ENCODE measurements around the gene OLFM1. TPM values are rescaled to one million over a fixed set of nuclear protein-coding genes. Genes with fewer than 3 reads are reported as not detected.

Gene OLFM1
- total RNA-seq, 2 donors from 2014 or later: 11.0 to 23.2 TPM

DNA sequence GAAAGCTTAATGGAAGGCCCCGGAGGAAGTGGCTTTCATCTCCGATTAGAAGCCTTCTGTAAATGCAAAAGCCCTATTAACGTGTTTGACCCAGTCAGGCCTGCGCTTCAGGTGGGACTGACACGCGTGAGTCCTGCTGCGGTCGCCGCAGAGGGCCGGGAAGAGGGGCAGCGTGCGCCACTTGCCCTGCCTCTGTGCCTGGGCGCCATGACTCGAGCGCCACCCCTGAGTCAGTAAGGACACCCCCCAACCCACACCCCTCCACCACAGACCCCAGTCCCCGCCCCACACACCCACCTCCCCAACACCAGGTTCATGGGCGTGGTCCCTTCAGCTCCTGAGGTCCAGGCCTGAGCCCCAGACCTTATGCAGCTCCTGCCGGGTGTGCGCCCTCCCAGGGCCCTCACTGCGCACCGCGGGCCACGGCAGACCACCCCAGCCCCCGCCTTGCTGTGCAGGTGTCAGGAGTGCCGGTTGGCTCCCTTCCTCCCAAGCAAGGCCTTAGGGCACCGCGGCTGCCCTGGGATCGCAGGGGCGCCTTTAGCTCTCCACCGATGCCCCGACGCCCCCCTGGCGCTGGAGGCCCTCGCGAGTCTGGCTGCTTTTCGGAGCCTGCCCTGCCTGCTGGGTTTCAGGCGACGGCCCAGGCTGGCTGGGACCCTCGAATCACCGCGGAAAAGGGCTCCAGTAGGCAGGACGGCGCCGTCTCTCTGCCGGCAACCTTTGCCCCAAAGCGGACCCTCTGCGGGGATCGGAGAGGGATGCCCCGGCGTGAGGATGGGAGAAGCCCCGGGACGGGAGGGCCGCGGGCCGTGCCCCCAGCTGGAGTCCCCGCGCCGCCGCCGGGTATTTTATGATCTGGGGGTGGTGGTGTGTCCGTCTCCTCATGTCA is 625 bp upstream of the OLFM1 start:
- TF ChIP-seq, protein P1, sequence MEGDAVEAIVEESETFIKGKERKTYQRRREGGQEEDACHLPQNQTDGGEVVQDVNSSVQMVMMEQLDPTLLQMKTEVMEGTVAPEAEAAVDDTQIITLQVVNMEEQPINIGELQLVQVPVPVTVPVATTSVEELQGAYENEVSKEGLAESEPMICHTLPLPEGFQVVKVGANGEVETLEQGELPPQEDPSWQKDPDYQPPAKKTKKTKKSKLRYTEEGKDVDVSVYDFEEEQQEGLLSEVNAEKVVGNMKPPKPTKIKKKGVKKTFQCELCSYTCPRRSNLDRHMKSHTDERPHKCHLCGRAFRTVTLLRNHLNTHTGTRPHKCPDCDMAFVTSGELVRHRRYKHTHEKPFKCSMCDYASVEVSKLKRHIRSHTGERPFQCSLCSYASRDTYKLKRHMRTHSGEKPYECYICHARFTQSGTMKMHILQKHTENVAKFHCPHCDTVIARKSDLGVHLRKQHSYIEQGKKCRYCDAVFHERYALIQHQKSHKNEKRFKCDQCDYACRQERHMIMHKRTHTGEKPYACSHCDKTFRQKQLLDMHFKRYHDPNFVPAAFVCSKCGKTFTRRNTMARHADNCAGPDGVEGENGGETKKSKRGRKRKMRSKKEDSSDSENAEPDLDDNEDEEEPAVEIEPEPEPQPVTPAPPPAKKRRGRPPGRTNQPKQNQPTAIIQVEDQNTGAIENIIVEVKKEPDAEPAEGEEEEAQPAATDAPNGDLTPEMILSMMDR (conservative IDR thresholded peaks at IDR 0.05): no peak
- Histone ChIP-seq H3K36me3 (ENCODE audit: control insufficient read depth, insufficient read depth, low read length) (no peaks in the 10 kb centered on the region), H3K4me3 (ENCODE audit: low read length) (no peak overlapping the region), H3K27ac (ENCODE audit: low read depth, low read length) (no peak overlapping the region), H3K4me1 (ENCODE audit: control insufficient read depth, insufficient read depth, low read length) (peaks cover 3% of the 10 kb centered on the region), H3K9me3 (ENCODE audit: control insufficient read depth, low read length) (no peaks in the 10 kb centered on the region), H3K27me3 (ENCODE audit: control insufficient read depth, insufficient read depth, low read length, poor library complexity, severe bottlenecking) (peaks cover 37% of the 10 kb centered on the region), H3K9ac (ENCODE audit: extremely low read depth, low read length, poor library complexity, severe bottlenecking) (no peak overlapping the region)
- peaks cover 53% of the 10 kb centered on the region for H3K27me3 Mint-ChIP-seq (ENCODE audit: insufficient read depth)
- peak overlapping the region; percentile 50 for H3K4me3 Mint-ChIP-seq
- WGBS, 2 experiments (ENCODE audit: insufficient coverage in 1 of 2, insufficient read length in 1 of 2): 32 to 36% methylated on average over 24 to 61 of the region's 61 CpGs
- peaks cover 10% of the 10 kb centered on the region for H3K4me1 Mint-ChIP-seq
- peaks cover 7% of the 10 kb centered on the region for H3K36me3 Mint-ChIP-seq (ENCODE audit: low read depth)
- no peaks in the 10 kb centered on the region for H3K9me3 Mint-ChIP-seq
- no peak overlapping the region for H3K27ac Mint-ChIP-seq
- DNase-seq: peak; percentile 60

GRCh38 chr9:135087899-135088347 is 455 bp downstream of the OLFM1 start:
- Mint-ChIP-seq H3K27me3 (ENCODE audit: insufficient read depth) (peaks cover 53% of the 10 kb centered on the region), H3K4me1 (peaks cover 10% of the 10 kb centered on the region), H3K36me3 (ENCODE audit: low read depth) (peaks cover 8% of the 10 kb centered on the region), H3K4me3 (peak overlapping the region; percentile 50), H3K27ac (no peak overlapping the region), H3K9me3 (no peaks in the 10 kb centered on the region)
- peak; percentile 80 for DNase-seq
- WGBS, 2 experiments (ENCODE audit: insufficient coverage in 1 of 2, insufficient read length in 1 of 2): 0% methylated on average over 14 to 57 of the region's 57 CpGs
- Histone ChIP-seq H3K36me3 (ENCODE audit: control insufficient read depth, insufficient read depth, low read length) (no peaks in the 10 kb centered on the region), H3K9ac (ENCODE audit: extremely low read depth, low read length, poor library complexity, severe bottlenecking) (no peak overlapping the region), H3K27ac (ENCODE audit: low read depth, low read length) (no peak overlapping the region), H3K4me3 (ENCODE audit: low read length) (peak overlapping the region; percentile 40), H3K4me1 (ENCODE audit: control insufficient read depth, insufficient read depth, low read length) (peaks cover 3% of the 10 kb centered on the region), H3K9me3 (ENCODE audit: control insufficient read depth, low read length) (no peaks in the 10 kb centered on the region), H3K27me3 (ENCODE audit: control insufficient read depth, insufficient read depth, low read length, poor library complexity, severe bottlenecking) (peaks cover 37% of the 10 kb centered on the region)
- TF ChIP-seq, protein P1 (conservative IDR thresholded peaks at IDR 0.05): no peak

DNA sequence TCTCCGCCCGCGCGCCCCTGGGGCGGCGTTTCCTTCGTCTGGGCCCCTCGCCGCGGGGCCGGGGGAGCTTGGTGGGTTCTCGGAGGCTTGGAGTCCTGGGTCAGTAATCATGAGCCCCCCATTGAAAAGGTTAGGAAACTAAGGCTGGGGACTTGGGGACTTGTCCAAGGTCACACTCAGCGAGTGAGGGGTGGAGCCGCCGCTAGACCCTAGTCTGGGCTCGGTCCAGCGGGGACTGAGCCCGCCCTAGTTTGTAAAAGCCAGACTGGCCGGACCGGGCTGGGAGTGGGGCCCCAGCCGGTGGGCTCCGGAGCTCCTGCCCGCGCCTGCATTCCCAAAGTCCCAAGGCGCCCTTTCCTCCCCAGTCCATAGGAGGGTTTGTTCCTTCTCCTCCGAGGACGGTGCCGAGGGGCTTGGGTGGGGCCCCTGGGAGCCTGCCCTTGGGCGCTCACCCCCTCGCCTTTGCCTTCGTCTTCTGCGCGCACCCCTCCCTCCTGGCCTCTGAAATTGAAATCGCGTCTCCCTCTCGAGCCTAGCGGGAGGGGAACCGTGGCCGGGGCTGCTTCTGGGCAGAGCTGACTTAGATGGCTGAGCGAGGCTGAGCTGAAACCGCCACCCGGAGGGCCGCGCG is 995 bp downstream of the OLFM1 start:
- H3K4me3 Mint-ChIP-seq: peak overlapping the region; percentile 50
- H3K27ac ChIP-seq (ENCODE audit: low read depth, low read length): no peak overlapping the region
- peaks cover 10% of the 10 kb centered on the region for H3K4me1 Mint-ChIP-seq
- peaks cover 3% of the 10 kb centered on the region for H3K4me1 ChIP-seq (ENCODE audit: control insufficient read depth, insufficient read depth, low read length)
- DNase-seq: peak; percentile 67
- H3K9ac ChIP-seq (ENCODE audit: extremely low read depth, low read length, poor library complexity, severe bottlenecking): no peak overlapping the region
- no peaks in the 10 kb centered on the region for H3K9me3 Mint-ChIP-seq
- H3K4me3 ChIP-seq (ENCODE audit: low read length): peak overlapping the region; percentile 40
- WGBS, 2 experiments (ENCODE audit: insufficient coverage in 1 of 2, insufficient read length in 1 of 2): 3 to 4% methylated on average over 20 to 45 of the region's 45 CpGs
- H3K9me3 ChIP-seq (ENCODE audit: control insufficient read depth, low read length): no peaks in the 10 kb centered on the region
- no peak overlapping the region for H3K27ac Mint-ChIP-seq
- H3K36me3 ChIP-seq (ENCODE audit: control insufficient read depth, insufficient read depth, low read length): no peaks in the 10 kb centered on the region
- H3K27me3 Mint-ChIP-seq (ENCODE audit: insufficient read depth): peaks cover 49% of the 10 kb centered on the region
- H3K36me3 Mint-ChIP-seq (ENCODE audit: low read depth): peaks cover 8% of the 10 kb centered on the region
- H3K27me3 ChIP-seq (ENCODE audit: control insufficient read depth, insufficient read depth, low read length, poor library complexity, severe bottlenecking): peaks cover 37% of the 10 kb centered on the region
- TF ChIP-seq, protein P1 (conservative IDR thresholded peaks at IDR 0.05): no peak
